T-helper 17 cell (primary cell): ENCODE data around the gene C1QTNF5. TPM values are rescaled to one million over a fixed set of nuclear protein-coding genes. Genes with fewer than 3 reads are reported as not detected.

Experiments
- ATAC-seq: fragments of 150-1000 bp; cut with Tn5 transposase; 2 replicates; pipeline ENCODE4 v1.10.0; 2021; ENCODE audit warnings: mild to moderate bottlenecking, moderate library complexity
- DNase-seq, 3 donors: peaks; one replicate each; pipeline versions ENCODE4 v3.0.0 to v3.0.0-alpha.2; 2020 to 2021
- H3K9me3 ChIP-seq: one replicate; pipeline ENCODE4 v1.7.0; 2013; ENCODE audit warnings: low read length, mild to moderate bottlenecking; ENCODE audit not compliant: control insufficient read depth, poor library complexity, severe bottlenecking
- H3K27ac Mint-ChIP-seq: one replicate; pipeline ENCODE4 v1.8.0; 2022; ENCODE audit warnings: mild to moderate bottlenecking, moderate library complexity, mixed read lengths
- H3K27me3 Mint-ChIP-seq: one replicate; pipeline ENCODE4 v1.8.0; 2022; ENCODE audit warnings: mixed read lengths
- H3K36me3 Mint-ChIP-seq: one replicate; pipeline ENCODE4 v1.8.0; 2022; ENCODE audit warnings: low read depth, mixed read lengths
- H3K4me1 Mint-ChIP-seq: one replicate; pipeline ENCODE4 v1.8.0; 2022; ENCODE audit warnings: mild to moderate bottlenecking, mixed read lengths
- H3K4me3 Mint-ChIP-seq: one replicate; pipeline ENCODE4 v1.8.0; 2022; ENCODE audit warnings: mild to moderate bottlenecking, moderate library complexity, mixed read lengths
- total RNA-seq, 4 donors: library from RNA in 2 of 4; stranded (reverse) in 2 of 4; gene quantifications; one replicate each; pipeline ENCODE4 v1.2.3 and lab custom pipeline; 2022 to 2026

C1QTNF5 gene
- total RNA-seq, 2 donors from 2014 or later: not detected

DNA sequence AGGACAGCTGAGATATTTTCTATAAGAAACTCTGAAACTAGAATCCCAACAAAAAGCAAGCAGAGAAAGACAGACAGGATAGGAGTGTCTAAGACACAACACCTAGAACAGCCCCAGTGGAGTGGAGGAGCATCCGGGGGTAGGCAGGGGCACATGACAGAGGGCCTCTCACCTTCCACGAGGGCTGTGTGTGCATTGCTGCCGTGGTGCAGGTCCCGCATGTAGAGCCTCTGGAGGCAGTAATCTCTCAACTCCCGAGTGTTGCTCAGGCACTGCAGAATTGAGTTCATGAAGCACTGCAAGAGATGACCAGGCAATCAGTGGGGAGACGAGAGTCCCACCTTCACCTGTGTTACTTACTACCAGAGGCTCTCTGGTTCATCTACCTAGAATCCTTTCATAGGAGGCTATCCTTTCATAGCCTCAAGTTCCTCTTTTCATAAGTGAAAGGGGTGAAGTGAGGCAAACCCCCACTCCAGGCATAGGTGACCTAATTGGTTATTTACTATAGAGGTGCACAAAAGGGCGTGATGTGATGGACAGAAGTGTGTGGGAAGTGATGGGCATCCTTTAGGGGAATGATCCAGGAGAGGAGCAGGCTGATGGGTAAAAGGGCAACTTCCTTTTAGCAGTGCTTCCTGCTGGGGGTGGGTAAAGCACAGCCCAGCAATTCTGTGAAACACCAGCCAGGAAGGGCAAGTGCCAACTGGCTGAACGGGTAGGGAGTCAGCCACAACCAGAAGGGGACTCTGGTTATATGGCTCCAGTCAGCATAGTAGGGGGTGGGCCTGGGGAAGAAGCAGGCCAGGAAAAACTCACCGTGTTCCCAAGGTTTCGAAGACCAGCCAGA is 18.9 kb upstream of the C1QTNF5 start:
- no peaks in the 10 kb centered on the region for H3K9me3 ChIP-seq
- Mint-ChIP-seq H3K4me1 (peaks cover 19% of the 10 kb centered on the region), H3K27me3 (peaks cover 38% of the 10 kb centered on the region), H3K4me3 (no peak overlapping the region), H3K27ac (no peak overlapping the region), H3K36me3 (no peaks in the 10 kb centered on the region)
- DNase-seq (no peak), ATAC-seq (no peak)

DNA sequence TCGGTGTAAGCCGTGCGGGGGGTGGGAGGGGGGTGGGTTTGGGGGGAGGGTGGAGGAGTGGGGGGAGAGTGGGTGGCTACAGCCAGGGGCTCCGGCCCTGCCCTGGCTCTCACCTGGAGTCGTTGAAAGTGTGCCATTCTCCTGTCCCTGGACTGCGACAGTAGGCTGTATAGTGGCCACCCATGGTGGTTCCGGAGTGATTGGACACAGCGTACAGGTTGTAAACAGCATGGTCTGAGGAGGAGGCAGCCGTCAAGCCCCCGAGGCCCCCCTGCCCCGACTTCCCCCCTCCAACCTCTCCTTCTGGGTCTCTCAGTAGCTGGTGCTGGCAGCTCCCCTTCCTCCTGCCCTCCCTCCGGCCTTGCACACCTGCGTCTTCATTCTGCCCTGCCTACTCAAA is 16.4 kb upstream of the C1QTNF5 start:
- peak overlapping the region; percentile 81 for H3K27ac Mint-ChIP-seq
- ATAC-seq: no peak
- H3K4me1 Mint-ChIP-seq: peaks cover 16% of the 10 kb centered on the region
- H3K27me3 Mint-ChIP-seq: peaks cover 31% of the 10 kb centered on the region
- H3K9me3 ChIP-seq: no peaks in the 10 kb centered on the region
- H3K36me3 Mint-ChIP-seq: no peaks in the 10 kb centered on the region
- H3K4me3 Mint-ChIP-seq: peak overlapping the region; percentile 92
- DNase-seq: no peak

DNA sequence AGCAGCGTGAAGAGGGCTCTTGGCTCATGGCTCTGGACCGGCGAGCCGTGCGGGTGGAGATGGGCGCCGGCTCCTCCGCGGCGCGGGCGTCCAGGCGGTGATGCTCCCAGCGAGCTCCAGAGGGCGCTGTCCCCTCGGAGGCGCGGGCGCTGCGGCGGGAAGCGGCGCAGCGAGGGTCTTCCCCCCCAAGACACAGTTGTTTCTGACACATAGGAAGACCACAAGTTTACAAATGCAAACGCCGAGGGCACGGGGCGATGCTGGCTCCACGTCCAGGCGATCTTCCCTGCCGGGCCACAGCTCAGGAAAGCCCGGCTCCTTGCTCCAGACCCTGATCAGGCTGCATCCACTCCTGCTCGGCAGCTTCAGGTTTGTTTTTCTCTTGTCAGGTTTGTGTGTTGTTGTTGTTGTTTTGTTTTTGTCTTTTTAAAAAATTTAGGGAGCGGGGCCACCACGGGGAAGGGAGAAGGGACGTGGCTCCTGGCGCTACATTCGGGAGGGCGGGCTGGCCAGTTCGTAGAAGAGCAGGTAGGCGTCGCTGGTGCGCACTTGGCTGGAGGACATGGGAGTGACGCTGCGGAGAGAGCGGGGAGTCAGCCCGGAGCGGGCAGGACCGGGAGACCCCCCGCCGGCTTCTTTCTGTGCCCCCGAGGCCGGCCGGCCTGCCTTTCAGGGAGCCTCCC is 15.8 kb upstream of the C1QTNF5 start:
- H3K27me3 Mint-ChIP-seq: peaks cover 30% of the 10 kb centered on the region
- ATAC-seq (peak; percentile 93), DNase-seq (peak; percentile 57 to 61 (median 59))
- H3K27ac Mint-ChIP-seq: peak overlapping the region; percentile 81
- H3K36me3 Mint-ChIP-seq: peaks cover under 1% of the 10 kb centered on the region
- H3K4me1 Mint-ChIP-seq: peaks cover 16% of the 10 kb centered on the region
- H3K9me3 ChIP-seq: no peaks in the 10 kb centered on the region
- peak overlapping the region; percentile 92 for H3K4me3 Mint-ChIP-seq

DNA sequence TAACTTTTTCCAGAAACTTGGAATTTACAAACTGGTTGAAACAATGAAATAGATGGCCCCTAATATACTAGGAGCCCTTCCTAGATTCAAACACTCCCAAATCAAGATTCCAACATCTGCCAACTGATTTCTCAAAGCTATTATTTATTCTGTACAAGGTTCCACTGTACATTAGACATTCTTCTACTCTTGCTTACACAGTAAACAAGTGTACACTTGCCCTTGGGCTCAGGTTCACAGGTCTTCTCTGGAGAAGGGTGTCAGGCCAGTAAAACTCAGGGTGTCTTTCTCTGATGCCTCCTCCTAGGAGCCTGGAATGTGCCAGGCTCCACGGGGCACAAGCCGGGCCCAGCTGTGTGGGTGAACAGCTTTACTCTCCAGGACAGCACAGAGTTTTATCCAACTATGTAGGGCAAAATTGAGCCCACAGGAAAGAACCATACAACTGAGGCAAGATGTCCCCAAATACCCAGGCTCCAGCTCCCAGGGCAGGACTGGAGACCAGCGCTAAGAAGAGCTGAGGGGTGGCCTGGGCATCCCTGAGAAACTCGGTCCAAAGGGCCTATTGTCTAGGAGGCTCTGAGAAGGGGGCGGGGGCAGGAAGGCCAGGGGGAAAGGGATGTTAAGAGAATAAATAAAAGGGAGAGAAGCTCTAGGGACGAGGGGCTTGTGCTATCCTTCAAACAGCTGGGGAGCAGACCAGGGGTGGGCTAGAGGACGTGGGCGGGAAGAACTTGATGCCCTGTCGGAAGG is 14.6 kb upstream of the C1QTNF5 start:
- no peak overlapping the region for H3K27ac Mint-ChIP-seq
- H3K9me3 ChIP-seq: no peaks in the 10 kb centered on the region
- H3K4me1 Mint-ChIP-seq: peaks cover 17% of the 10 kb centered on the region
- peaks cover 30% of the 10 kb centered on the region for H3K27me3 Mint-ChIP-seq
- DNase-seq: no peak
- ATAC-seq: no peak
- peak overlapping the region; percentile 65 for H3K4me3 Mint-ChIP-seq
- H3K36me3 Mint-ChIP-seq: peaks cover 4% of the 10 kb centered on the region

DNA sequence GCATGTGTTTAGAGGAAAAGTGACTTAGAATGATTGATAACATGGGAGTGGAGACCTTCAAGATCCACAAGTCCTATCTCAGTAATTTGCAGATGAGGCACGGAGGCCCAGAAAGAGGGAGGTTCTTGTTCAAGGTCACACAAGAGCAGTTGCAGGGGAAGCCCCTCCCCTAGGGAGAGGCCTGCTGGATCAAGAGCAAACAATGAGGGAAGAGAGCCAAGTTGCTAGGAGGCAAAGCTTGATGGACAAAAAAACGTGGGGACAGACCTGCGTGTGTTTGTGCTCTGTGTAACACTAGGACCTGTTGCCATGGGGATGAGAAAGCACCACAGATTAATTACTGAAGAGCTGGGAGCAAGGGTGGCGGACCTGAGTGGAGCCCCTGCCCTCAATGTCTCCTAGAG is 12.2 kb upstream of the C1QTNF5 start:
- ATAC-seq (no peak), DNase-seq (no peak)
- Mint-ChIP-seq H3K27ac (no peak overlapping the region), H3K4me1 (peaks cover 17% of the 10 kb centered on the region), H3K27me3 (peaks cover 23% of the 10 kb centered on the region), H3K36me3 (peaks cover 4% of the 10 kb centered on the region), H3K4me3 (no peak overlapping the region)
- H3K9me3 ChIP-seq: no peaks in the 10 kb centered on the region

DNA sequence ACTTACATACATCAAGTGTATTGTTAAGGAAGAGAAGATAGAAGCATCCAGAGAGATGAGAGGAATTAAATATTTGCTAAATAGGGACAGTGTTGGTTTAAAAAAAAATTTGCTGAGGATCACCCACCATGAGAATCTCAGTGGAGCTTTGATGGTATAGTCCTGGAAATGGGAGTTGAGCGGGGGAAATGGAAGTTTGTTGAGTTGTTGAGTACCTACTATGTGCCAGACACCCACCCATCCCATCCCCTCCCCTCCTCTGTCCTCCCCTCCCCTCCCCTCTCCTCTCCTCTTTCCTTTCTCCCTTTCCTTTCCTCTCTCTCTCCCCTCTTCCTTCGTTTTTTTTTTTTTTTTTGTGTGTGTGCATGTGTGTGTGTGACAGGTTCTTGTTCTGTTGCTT is 10.5 kb upstream of the C1QTNF5 start:
- ATAC-seq (no peak), DNase-seq (no peak)
- H3K4me3 Mint-ChIP-seq: no peak overlapping the region
- H3K27ac Mint-ChIP-seq: no peak overlapping the region
- no peaks in the 10 kb centered on the region for H3K9me3 ChIP-seq
- H3K27me3 Mint-ChIP-seq: peaks cover 29% of the 10 kb centered on the region
- peaks cover 9% of the 10 kb centered on the region for H3K4me1 Mint-ChIP-seq
- H3K36me3 Mint-ChIP-seq: peaks cover 4% of the 10 kb centered on the region

DNA sequence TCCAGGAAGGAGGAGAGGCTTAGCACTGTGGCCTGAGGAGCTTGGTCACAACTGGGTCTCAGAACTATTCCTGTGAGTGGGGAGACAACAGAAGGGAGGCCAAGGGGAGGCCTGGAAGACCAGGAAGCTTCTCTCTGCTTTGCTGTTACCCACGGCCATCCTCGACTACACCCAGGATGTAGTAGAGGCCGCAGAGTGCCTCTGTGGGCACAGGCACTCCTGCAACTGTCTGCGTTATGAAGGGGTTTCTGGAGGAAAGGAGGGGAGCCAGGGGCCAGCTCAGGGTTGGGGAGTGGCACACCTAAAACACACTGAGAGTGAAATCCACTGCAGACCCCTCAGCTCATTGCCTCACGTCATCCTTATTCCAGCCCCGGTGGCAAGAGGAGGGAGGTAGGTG is 9.6 kb upstream of the C1QTNF5 start:
- peaks cover 5% of the 10 kb centered on the region for H3K4me1 Mint-ChIP-seq
- H3K27me3 Mint-ChIP-seq: peaks cover 28% of the 10 kb centered on the region
- peaks cover 4% of the 10 kb centered on the region for H3K36me3 Mint-ChIP-seq
- peak overlapping the region; percentile 32 for H3K27ac Mint-ChIP-seq
- ATAC-seq (no peak), DNase-seq (no peak)
- H3K4me3 Mint-ChIP-seq: no peak overlapping the region
- H3K9me3 ChIP-seq: no peaks in the 10 kb centered on the region

DNA sequence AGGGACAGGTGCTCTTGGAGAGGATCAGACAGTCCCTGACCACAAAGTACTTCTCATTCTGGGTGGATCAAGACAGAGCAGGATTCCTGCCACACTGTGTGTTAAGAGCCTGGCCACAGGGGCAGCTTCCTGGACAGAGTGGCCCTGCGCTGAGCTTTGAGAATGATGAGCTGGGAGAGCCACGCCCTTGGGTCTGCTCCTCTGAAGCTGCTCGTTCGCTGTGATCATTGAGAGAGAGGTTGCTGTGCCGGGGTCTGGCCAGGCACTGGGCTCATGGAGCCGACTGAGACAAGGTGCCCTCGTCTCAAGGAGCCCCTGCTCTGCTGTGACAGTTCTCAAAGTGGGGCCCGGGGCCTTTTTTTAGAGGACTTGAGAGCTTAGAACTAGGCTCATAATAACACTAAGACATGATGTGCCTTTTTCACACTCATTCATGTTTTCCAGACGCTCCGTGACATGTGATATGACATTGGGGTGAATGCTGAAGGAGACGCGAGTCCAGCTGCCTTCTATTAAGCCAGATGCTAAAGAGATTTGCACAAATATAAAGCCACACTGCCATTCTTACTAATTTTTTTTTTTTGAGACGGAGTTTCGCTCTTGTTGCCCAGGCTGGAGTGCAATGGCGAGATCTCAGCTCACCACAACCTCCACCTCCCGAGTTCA is 7.4 kb upstream of the C1QTNF5 start:
- H3K9me3 ChIP-seq: no peaks in the 10 kb centered on the region
- Mint-ChIP-seq H3K36me3 (peaks cover 7% of the 10 kb centered on the region), H3K27me3 (peaks cover 33% of the 10 kb centered on the region), H3K4me1 (peaks cover 5% of the 10 kb centered on the region), H3K4me3 (no peak overlapping the region), H3K27ac (no peak overlapping the region)
- DNase-seq (no peak), ATAC-seq (no peak)

DNA sequence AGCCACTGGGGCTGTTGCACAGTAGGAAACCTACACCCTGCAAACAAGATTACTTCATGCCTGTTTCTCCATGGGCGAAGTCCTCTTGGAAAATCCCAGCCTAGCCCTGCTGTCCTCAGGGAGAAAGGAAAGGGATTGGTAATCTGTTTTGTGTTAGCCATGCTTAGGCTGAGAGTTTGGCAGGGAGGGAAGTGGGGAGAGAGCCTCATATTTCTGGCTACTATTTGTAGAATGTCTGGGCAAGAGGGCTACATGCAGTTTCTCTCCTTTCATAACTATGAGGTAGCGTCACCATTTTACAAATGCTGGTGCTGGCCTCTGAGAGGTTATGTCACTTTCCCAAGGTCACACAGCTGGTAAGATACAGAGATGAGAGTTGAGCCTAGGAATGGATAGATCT is 6.6 kb upstream of the C1QTNF5 start:
- Mint-ChIP-seq H3K36me3 (peaks cover 7% of the 10 kb centered on the region), H3K4me3 (no peak overlapping the region), H3K27ac (no peak overlapping the region), H3K27me3 (peaks cover 34% of the 10 kb centered on the region), H3K4me1 (peaks cover 5% of the 10 kb centered on the region)
- DNase-seq: no peak
- no peaks in the 10 kb centered on the region for H3K9me3 ChIP-seq
- ATAC-seq: no peak

DNA sequence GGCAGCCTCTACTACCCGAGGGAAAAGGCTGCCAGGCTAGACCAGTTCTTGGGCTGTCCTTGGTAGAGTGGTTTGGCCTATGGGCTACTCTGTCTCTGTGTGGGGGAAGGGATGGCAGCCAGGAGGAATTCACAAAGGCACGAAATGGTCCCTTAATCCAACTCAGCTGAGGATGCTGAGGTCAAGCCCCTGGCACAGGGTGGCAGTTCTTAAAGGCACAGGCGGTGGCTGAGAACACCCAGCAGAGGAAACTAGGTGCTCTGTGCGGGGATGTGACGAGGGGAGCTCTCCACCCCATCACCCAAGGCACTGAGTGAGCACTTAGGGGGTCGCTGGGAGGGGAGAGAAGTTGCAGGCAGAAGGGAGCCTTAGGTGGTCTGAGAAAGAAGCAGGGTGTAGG is 5.9 kb upstream of the C1QTNF5 start, which contains the start of gene MFRP:
TSS of gene MFRP (minus strand) at position 101 of the 400 bp plus-strand sequence. CDS start 192 bp downstream, outside the sequence.
- H3K4me1 Mint-ChIP-seq: peaks cover 7% of the 10 kb centered on the region
- peaks cover 7% of the 10 kb centered on the region for H3K36me3 Mint-ChIP-seq
- H3K9me3 ChIP-seq: no peaks in the 10 kb centered on the region
- no peak within 1 kb of the TSS for H3K4me3 Mint-ChIP-seq
- ATAC-seq (no peak), DNase-seq (no peak)
- peaks cover 34% of the 10 kb centered on the region for H3K27me3 Mint-ChIP-seq
- H3K27ac Mint-ChIP-seq: no peak within 1 kb of the TSS

DNA sequence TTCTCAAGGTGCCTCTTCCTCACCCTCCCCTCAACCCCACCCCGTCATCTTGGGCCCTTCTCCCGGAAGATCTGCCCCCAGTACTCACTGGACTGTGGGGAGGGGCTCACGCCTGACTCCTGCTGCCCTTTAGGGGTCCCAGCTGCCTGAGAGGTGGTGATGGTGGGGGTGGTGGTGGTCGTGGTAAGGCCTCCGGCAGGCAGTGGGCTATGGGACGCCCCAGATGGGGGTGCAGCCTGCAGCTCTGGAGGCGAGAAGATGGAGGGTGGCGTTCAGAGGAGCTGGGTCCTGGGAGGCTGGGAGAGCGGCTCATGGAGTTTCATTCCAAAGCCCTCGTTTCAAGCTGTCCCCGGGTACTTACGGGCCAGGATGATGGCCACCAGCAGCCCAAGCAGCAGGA is 5.0 kb upstream of the C1QTNF5 start:
- H3K4me1 Mint-ChIP-seq: peaks cover 10% of the 10 kb centered on the region
- no peak for ATAC-seq
- peaks cover 7% of the 10 kb centered on the region for H3K36me3 Mint-ChIP-seq
- H3K4me3 Mint-ChIP-seq: no peak overlapping the region
- no peaks in the 10 kb centered on the region for H3K9me3 ChIP-seq
- no peak for DNase-seq
- H3K27ac Mint-ChIP-seq: no peak overlapping the region
- H3K27me3 Mint-ChIP-seq: peaks cover 38% of the 10 kb centered on the region

DNA sequence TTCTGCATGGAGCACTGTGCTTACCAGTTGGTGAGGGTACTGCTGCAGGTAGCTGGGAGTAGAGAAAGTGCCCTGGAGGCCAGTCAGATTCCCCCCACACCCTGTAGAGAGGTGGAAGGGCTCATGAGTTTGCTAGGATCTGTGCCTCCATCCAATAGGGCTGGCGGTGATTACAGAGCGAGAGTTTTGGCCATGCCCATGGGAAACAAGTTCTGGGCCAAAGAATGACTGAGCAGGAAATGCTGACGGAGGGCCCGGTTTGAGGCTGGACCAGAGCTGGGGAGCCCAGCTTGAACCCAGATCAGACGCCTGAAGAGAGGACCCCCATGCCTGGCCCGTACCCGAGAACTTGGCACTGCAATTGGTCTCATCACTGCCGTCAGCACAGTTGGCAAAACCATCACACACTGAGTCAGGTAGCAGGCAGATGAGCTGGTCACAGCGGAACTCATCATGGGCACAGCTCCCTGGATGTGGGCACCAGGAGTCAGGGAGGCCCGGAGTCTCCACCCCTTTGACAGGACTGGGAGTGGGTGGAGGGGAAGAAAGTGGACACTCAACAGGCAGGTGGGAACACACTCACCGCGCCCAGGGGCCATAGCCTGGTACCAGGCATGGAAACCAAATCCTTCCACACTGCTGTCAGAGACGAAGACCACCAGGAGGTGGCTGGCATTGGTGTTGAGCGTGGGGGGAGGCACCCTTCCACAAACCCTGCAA is 3.8 kb upstream of the C1QTNF5 start:
- Mint-ChIP-seq H3K36me3 (peaks cover 7% of the 10 kb centered on the region), H3K4me1 (peaks cover 8% of the 10 kb centered on the region), H3K27ac (no peak overlapping the region), H3K27me3 (peaks cover 38% of the 10 kb centered on the region), H3K4me3 (no peak overlapping the region)
- H3K9me3 ChIP-seq: no peaks in the 10 kb centered on the region
- DNase-seq: no peak
- ATAC-seq: no peak
